Measurements from ENCODE around the gene NELFB. TPM values are rescaled to one million over a fixed set of nuclear protein-coding genes. Genes with fewer than 3 reads are reported as not detected.

NELFB gene
- total RNA-seq, 4 donors from 2014 or later, result 45.0 to 54.2 (median 50.9) TPM

- H3K4me3 ChIP-seq, result peak overlapping the region; percentile 47
- H3K27ac ChIP-seq, result no peak overlapping the region
- peaks cover 44% of the 10 kb centered on the region for H3K27me3 ChIP-seq
- no peaks in the 10 kb centered on the region for H3K36me3 ChIP-seq
- no peaks in the 10 kb centered on the region for H3K9me3 ChIP-seq
- peak in 1 of 2 donors; percentile 64 for DNase-seq (ENCODE audit: low spot score in 2 of 2)
- H3K4me1 ChIP-seq, result peaks cover 60% of the 10 kb centered on the region
- WGBS, result 90% methylated on average over 104 of the region's 139 CpGs
- TF ChIP-seq CTCF (IDR thresholded peaks at IDR 0.05), result no peak
- no peak for TF ChIP-seq POLR2AphosphoS5 (IDR thresholded peaks at IDR 0.05)
- no peak for TF ChIP-seq EP300 (IDR thresholded peaks at IDR 0.05)
- no peak for TF ChIP-seq POLR2A (IDR thresholded peaks at IDR 0.05)
Observed at GRCh38 chr9:137278721-137279711, 23.9 kb downstream of the NELFB start.

GRCh38 chr9:137279741-137280473, 24.8 kb downstream of the NELFB start:
- no peak overlapping the region for H3K27ac ChIP-seq

GRCh38 chr9:137280474-137281344, 25.6 kb downstream of the NELFB start:
- 75% methylated on average over 24 of the region's 85 CpGs for WGBS
- no peaks in the 10 kb centered on the region for H3K9me3 ChIP-seq
- no peaks in the 10 kb centered on the region for H3K36me3 ChIP-seq
- H3K27me3 ChIP-seq, result peaks cover 44% of the 10 kb centered on the region
- peaks cover 43% of the 10 kb centered on the region for H3K4me1 ChIP-seq
- H3K27ac ChIP-seq, result no peak overlapping the region
- TF ChIP-seq CTCF (IDR thresholded peaks at IDR 0.05) (peak in 1 of 2 donors; percentile 46), EP300 (IDR thresholded peaks at IDR 0.05) (no peak)
- H3K4me3 ChIP-seq, result peak overlapping the region; percentile 23
- DNase-seq (ENCODE audit: low spot score in 2 of 2), result no peak

More at GRCh38 chr9:137279741-137280473, 24.8 kb downstream of the NELFB start:
- Histone ChIP-seq H3K4me3 (no peak overlapping the region), H3K9me3 (no peaks in the 10 kb centered on the region), H3K27me3 (peaks cover 44% of the 10 kb centered on the region), H3K36me3 (no peaks in the 10 kb centered on the region), H3K4me1 (peaks cover 51% of the 10 kb centered on the region)
- peak in 1 of 2 donors; percentile 62 for DNase-seq (ENCODE audit: low spot score in 2 of 2)
- 91% methylated on average over 27 of the region's 41 CpGs for WGBS
- no peak for TF ChIP-seq POLR2AphosphoS5 (IDR thresholded peaks at IDR 0.05)
- TF ChIP-seq CTCF (IDR thresholded peaks at IDR 0.05), result no peak
- TF ChIP-seq POLR2A (IDR thresholded peaks at IDR 0.05), result no peak
- TF ChIP-seq EP300 (IDR thresholded peaks at IDR 0.05), result no peak

- Histone ChIP-seq H3K4me3 (peak overlapping the region; percentile 23), H3K36me3 (no peaks in the 10 kb centered on the region), H3K27me3 (peaks cover 44% of the 10 kb centered on the region), H3K27ac (no peak overlapping the region), H3K9me3 (no peaks in the 10 kb centered on the region), H3K4me1 (peaks cover 35% of the 10 kb centered on the region)
- no peak for DNase-seq (ENCODE audit: low spot score in 2 of 2)
- 60% methylated on average over 6 of the region's 39 CpGs for WGBS
- no peak for TF ChIP-seq CTCF (IDR thresholded peaks at IDR 0.05)
Observed at GRCh38 chr9:137281345-137282116, 26.4 kb downstream of the NELFB start.

All from suprapubic skin (tissue), 4 donors.